ENCODE results near the gene SCNN1A. TPM values are rescaled to one million over a fixed set of nuclear protein-coding genes. Genes with fewer than 3 reads are reported as not detected.
A peak's percentile ranks its signal among the peaks of the same experiment; 100 is the strongest.

Gene SCNN1A
- total RNA-seq, 1 experiment from 2014 or later = 2.9 TPM

DNA sequence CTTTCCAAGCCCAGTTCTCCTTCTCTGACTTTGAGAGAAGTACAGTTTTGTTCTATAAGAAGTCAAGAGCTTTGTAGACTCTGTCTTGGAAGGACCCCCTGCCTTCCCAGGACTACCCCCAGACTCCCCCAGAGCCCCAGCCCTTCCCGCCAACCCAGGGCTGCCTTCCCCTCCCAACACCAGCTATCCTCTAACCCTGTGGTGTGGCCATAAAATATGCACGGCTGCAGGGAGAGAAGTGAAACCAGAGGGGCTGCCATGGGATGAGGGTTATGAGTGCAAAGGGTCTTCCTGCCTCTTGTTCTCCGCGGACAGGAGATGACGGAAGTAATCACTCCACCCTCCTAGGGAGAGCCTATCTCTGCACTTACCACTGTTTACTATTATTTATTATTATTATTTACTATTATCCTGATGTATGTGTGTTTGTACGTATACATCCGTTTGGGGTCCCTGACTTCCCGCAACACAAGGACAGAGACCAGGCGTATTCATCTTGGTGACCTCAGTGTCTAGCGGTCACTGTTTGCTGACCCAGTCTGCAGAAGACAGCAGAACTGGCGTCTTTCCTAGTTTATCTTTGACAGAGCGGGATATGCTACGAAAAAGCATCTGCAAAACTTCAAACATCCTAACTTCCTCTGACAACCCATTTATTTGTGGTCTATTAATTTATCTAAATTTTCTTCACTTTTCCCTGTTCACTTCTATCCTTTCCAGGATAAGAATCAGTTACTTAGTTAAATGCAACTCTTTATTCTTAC lies 3.5 kb upstream of the SCNN1A start:
- no peak for TF ChIP-seq EZH2 (IDR thresholded peaks at IDR 0.05; ENCODE audit: low read length, unreplicated experiment)
- TF ChIP-seq EZH2phosphoT487 (IDR thresholded peaks at IDR 0.05; ENCODE audit: borderline replicate concordance, low read length) = no peak
- TF ChIP-seq, protein P1, sequence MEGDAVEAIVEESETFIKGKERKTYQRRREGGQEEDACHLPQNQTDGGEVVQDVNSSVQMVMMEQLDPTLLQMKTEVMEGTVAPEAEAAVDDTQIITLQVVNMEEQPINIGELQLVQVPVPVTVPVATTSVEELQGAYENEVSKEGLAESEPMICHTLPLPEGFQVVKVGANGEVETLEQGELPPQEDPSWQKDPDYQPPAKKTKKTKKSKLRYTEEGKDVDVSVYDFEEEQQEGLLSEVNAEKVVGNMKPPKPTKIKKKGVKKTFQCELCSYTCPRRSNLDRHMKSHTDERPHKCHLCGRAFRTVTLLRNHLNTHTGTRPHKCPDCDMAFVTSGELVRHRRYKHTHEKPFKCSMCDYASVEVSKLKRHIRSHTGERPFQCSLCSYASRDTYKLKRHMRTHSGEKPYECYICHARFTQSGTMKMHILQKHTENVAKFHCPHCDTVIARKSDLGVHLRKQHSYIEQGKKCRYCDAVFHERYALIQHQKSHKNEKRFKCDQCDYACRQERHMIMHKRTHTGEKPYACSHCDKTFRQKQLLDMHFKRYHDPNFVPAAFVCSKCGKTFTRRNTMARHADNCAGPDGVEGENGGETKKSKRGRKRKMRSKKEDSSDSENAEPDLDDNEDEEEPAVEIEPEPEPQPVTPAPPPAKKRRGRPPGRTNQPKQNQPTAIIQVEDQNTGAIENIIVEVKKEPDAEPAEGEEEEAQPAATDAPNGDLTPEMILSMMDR (conservative IDR thresholded peaks at IDR 0.05; ENCODE audit: low read depth, low read length) = no peak

GRCh38 chr12:6377667-6377994 lies 2.3 kb upstream of the SCNN1A start:
- TF ChIP-seq EZH2phosphoT487 (IDR thresholded peaks at IDR 0.05; ENCODE audit: borderline replicate concordance, low read length) = no peak
- TF ChIP-seq, protein P1 (conservative IDR thresholded peaks at IDR 0.05; ENCODE audit: low read depth, low read length) = no peak
- no peak for TF ChIP-seq EZH2 (IDR thresholded peaks at IDR 0.05; ENCODE audit: low read length, unreplicated experiment)
- Histone ChIP-seq H3K4me1 (ENCODE audit: insufficient read depth, low read length) (peaks cover 49% of the 10 kb centered on the region), H3K4me2 (ENCODE audit: low read length) (no peak overlapping the region), H3K9me3 (ENCODE audit: low read length) (no peaks in the 10 kb centered on the region), H3K27me3 (ENCODE audit: low read length) (no peaks in the 10 kb centered on the region), H3K9me2 (replicated peaks; ENCODE audit: low read length) (no peaks in the 10 kb centered on the region), H3F3A (ENCODE audit: low read length, unreplicated experiment) (peaks cover 5% of the 10 kb centered on the region), H3K4me3 (ENCODE audit: low read length) (no peak overlapping the region), H3K36me3 (ENCODE audit: low read depth, low read length) (no peaks in the 10 kb centered on the region), H3K27ac (ENCODE audit: low read length) (no peak overlapping the region), H3K9ac (ENCODE audit: low read length) (no peak overlapping the region), H4K20me1 (ENCODE audit: low read length) (no peaks in the 10 kb centered on the region), H3K79me2 (ENCODE audit: low read length) (no peaks in the 10 kb centered on the region), H2AFZ (ENCODE audit: low read length) (no peak overlapping the region)
- POLR2A ChIA-PET (ENCODE audit: unreplicated experiment) = interaction anchor here (1.0 kb wide), 1 partner anchor 41 kb away, joined by 3 read pairs; no protein-coding TSS in a partner anchor
- intact Hi-C loops (cut with micrococcal nuclease) = no loop called here
- DNase-seq = no peak
- CTCF ChIA-PET = interaction anchor here (0.6 kb wide), 1 partner anchor 39 kb away, joined by 4 read pairs; no protein-coding TSS in a partner anchor
- no TSS peak for BruUV-seq (replicated peaks)
- peak; percentile 23; the same call in 1 of the 2 replicates for ATAC-seq

More for the DNA sequence above, 3.5 kb upstream of the SCNN1A start:
- H3K9me2 ChIP-seq (replicated peaks; ENCODE audit: low read length) = no peaks in the 10 kb centered on the region
- no peaks in the 10 kb centered on the region for H3F3A ChIP-seq (ENCODE audit: low read length, unreplicated experiment)
- no peak overlapping the region for H3K27ac ChIP-seq (ENCODE audit: low read length)
- intact Hi-C loops (cut with micrococcal nuclease) = no loop called here
- H3K27me3 ChIP-seq (ENCODE audit: low read length) = no peaks in the 10 kb centered on the region
- POLR2A ChIA-PET (ENCODE audit: unreplicated experiment) = no interaction called here
- no peak overlapping the region for H2AFZ ChIP-seq (ENCODE audit: low read length)
- BruUV-seq (replicated peaks) = no TSS peak
- no peak overlapping the region for H3K4me3 ChIP-seq (ENCODE audit: low read length)
- H3K4me2 ChIP-seq (ENCODE audit: low read length) = no peak overlapping the region
- CTCF ChIA-PET = no interaction called here
- H4K20me1 ChIP-seq (ENCODE audit: low read length) = no peaks in the 10 kb centered on the region
- no peak for ATAC-seq
- no peak overlapping the region for H3K9ac ChIP-seq (ENCODE audit: low read length)
- H3K79me2 ChIP-seq (ENCODE audit: low read length) = peaks cover 11% of the 10 kb centered on the region
- peaks cover 47% of the 10 kb centered on the region for H3K4me1 ChIP-seq (ENCODE audit: insufficient read depth, low read length)
- DNase-seq = no peak
- no peaks in the 10 kb centered on the region for H3K36me3 ChIP-seq (ENCODE audit: low read depth, low read length)
- no peaks in the 10 kb centered on the region for H3K9me3 ChIP-seq (ENCODE audit: low read length)

All from PC-3 (cell line).